H1 (cell line): ENCODE data around the gene SKIL. TPM values are rescaled to one million over a fixed set of nuclear protein-coding genes. Genes with fewer than 3 reads are reported as not detected.

Experiments
- CTCF ChIA-PET: fragments of 300-600 bp; sonication (Branson Sonifier 250); formaldehyde crosslinking; loops from one replicate; lab custom pipeline; 2021; ENCODE audit not compliant: partially characterized antibody; lab: Charles Lee
- POLR2A ChIA-PET: fragments of 300-600 bp; sonication (Branson Sonifier 250); formaldehyde crosslinking; loops from one replicate; lab custom pipeline; 2021; ENCODE audit warnings: inconsistent platforms; ENCODE audit not compliant: partially characterized antibody; lab: Charles Lee
- DNase-seq, 2 experiments: peaks; one replicate each; pipeline versions ENCODE4 v3.0.0 to v3.0.0-alpha.2; 2010 to 2022; ENCODE audit warnings: low spot score in 2 of 2, low read depth in 1 of 2, mixed read lengths in 1 of 2
- FAIRE-seq: peaks from 2 replicates; lab custom pipeline; 2011; peaks lifted over from hg19 to GRCh38; lab: Jason Lieb, UNC
- H2AFZ ChIP-seq: 2 replicates; pipeline ENCODE4 v1.8.1; 2012; ENCODE audit warnings: low read length, inconsistent platforms
- H2AK5ac ChIP-seq: 2 replicates; pipeline ENCODE4 v1.6.1; 2013; ENCODE audit warnings: low read depth, low read length
- H2BK120ac ChIP-seq: replicated peaks from 2 replicates; pipeline ENCODE3; 2013; ENCODE audit warnings: low read depth, low read length, inconsistent platforms
- H2BK12ac ChIP-seq: 2 replicates; pipeline ENCODE4 v1.6.1; 2013; ENCODE audit warnings: low read depth, low read length
- H2BK15ac ChIP-seq: 2 replicates; pipeline ENCODE4 v1.6.1; 2013; ENCODE audit warnings: low read length
- H2BK20ac ChIP-seq: 2 replicates; pipeline ENCODE4 v1.6.1; 2013; ENCODE audit warnings: low read length
- H2BK5ac ChIP-seq: 2 replicates; pipeline ENCODE4 v1.6.1; 2013; ENCODE audit warnings: low read depth, low read length
- H3K14ac ChIP-seq: 2 replicates; pipeline ENCODE4 v1.6.1; 2013; ENCODE audit warnings: inconsistent platforms; ENCODE audit not compliant: insufficient read length
- H3K18ac ChIP-seq: 2 replicates; pipeline ENCODE4 v1.6.1; 2013; ENCODE audit warnings: low read length; ENCODE audit errors: extremely low read depth
- H3K23ac ChIP-seq: 2 replicates; pipeline ENCODE4 v1.6.1; 2013; ENCODE audit warnings: inconsistent platforms; ENCODE audit not compliant: insufficient read length
- H3K23me2 ChIP-seq: 2 replicates; pipeline ENCODE4 v1.6.1; 2013; ENCODE audit warnings: low read depth, low read length
- H3K27ac ChIP-seq: 2 replicates; pipeline ENCODE4 v1.6.1; 2011; ENCODE audit warnings: low read depth, low read length, inconsistent platforms
- H3K27me3 ChIP-seq, 4 experiments: replicated peaks in 1 of 4; 1 replicate in 1 of 4; 2 replicates in 3 of 4; pipeline versions ENCODE4 v1.6.1 to v1.8.1; 2011 to 2013; ENCODE audit warnings: low read length in 3 of 4, mild to moderate bottlenecking in 3 of 4, inconsistent platforms in 2 of 4, mixed read lengths in 2 of 4, moderate library complexity in 1 of 4; ENCODE audit not compliant: control insufficient read depth in 3 of 4, insufficient read depth in 3 of 4; ENCODE audit errors: extremely low read depth in 1 of 4
- H3K36me3 ChIP-seq, 4 experiments: 2 replicates each; pipeline versions ENCODE4 v1.6.1 to v1.8.1; 2011 to 2013; ENCODE audit warnings: mild to moderate bottlenecking in 4 of 4, low read length in 3 of 4, moderate library complexity in 2 of 4, control low read depth in 1 of 4, inconsistent platforms in 1 of 4; ENCODE audit not compliant: insufficient read depth in 4 of 4, control insufficient read depth in 2 of 4
- H3K4ac ChIP-seq: replicated peaks from 2 replicates; pipeline ENCODE3; 2013; ENCODE audit warnings: low read length, low read depth, mixed read lengths, inconsistent platforms; ENCODE audit not compliant: insufficient read length
- H3K4me1 ChIP-seq, 4 experiments: replicated peaks in 1 of 4; 1 replicate in 1 of 4; 2 replicates in 3 of 4; pipeline versions ENCODE4 v1.6.1 to v1.8.1; 2011 to 2013; ENCODE audit warnings: low read length in 3 of 4, inconsistent platforms in 2 of 4, mixed read lengths in 1 of 4; ENCODE audit not compliant: insufficient read depth in 4 of 4, control insufficient read depth in 3 of 4
- H3K4me2 ChIP-seq, 2 experiments: 2 replicates each; pipeline versions ENCODE4 v1.6.1 to v1.8.1; 2011 to 2013; ENCODE audit warnings: low read depth in 2 of 2, low read length in 2 of 2, control low read depth in 1 of 2, inconsistent platforms in 1 of 2, mild to moderate bottlenecking in 1 of 2; ENCODE audit not compliant: insufficient read depth in 1 of 2
- H3K4me3 ChIP-seq, 4 experiments: fragments of 200-600, 300-600 bp in 1 of 4; sonication (generic), shearing (Covaris generic), sonication (Bioruptor Twin) in 1 of 4; 2 replicates each; pipeline versions ENCODE4 v1.5.1 to v1.8.1; 2011 to 2016; ENCODE audit warnings: low read length in 4 of 4, low read depth in 3 of 4, control low read depth in 2 of 4, inconsistent platforms in 2 of 4, mild to moderate bottlenecking in 2 of 4, mixed read lengths in 1 of 4, moderate library complexity in 1 of 4; ENCODE audit not compliant: insufficient read depth in 2 of 4; ENCODE audit errors: extremely low read depth in 1 of 4
- H3K56ac ChIP-seq: replicated peaks from 2 replicates; pipeline ENCODE3; 2013; ENCODE audit warnings: low read depth, mild to moderate bottlenecking, mixed read lengths, low read length, inconsistent platforms; ENCODE audit not compliant: insufficient read length
- H3K79me1 ChIP-seq: 2 replicates; pipeline ENCODE4 v1.6.1; 2013; ENCODE audit warnings: low read depth, low read length, control low read depth
- H3K79me2 ChIP-seq, 2 experiments: 2 replicates each; pipeline versions ENCODE4 v1.6.1 to v1.8.1; 2012 to 2013; ENCODE audit warnings: low read length in 2 of 2, mild to moderate bottlenecking in 2 of 2, inconsistent platforms in 1 of 2; ENCODE audit not compliant: insufficient read depth in 2 of 2, control insufficient read depth in 1 of 2
- H3K9ac ChIP-seq, 4 experiments: replicated peaks in 1 of 4; 1 replicate in 1 of 4; 2 replicates in 3 of 4; pipeline versions ENCODE4 v1.6.1 to v1.8.1; 2011 to 2013; ENCODE audit warnings: low read depth in 3 of 4, low read length in 3 of 4, control low read depth in 2 of 4, mild to moderate bottlenecking in 2 of 4, moderate library complexity in 2 of 4, inconsistent platforms in 1 of 4; ENCODE audit errors: extremely low read depth in 1 of 4
- H3K9me3 ChIP-seq, 2 experiments: 2 replicates each; pipeline versions ENCODE4 v1.6.1 to v1.8.1; 2012 to 2013; ENCODE audit warnings: mild to moderate bottlenecking in 2 of 2, moderate library complexity in 2 of 2, control low read depth in 1 of 2, inconsistent platforms in 1 of 2, low read depth in 1 of 2, low read length in 1 of 2, mixed read lengths in 1 of 2; ENCODE audit not compliant: insufficient read depth in 2 of 2
- H4K20me1 ChIP-seq, 2 experiments: replicated peaks in 1 of 2; 2 replicates each; pipeline versions ENCODE3 to v1.8.1; 2011 to 2013; ENCODE audit warnings: inconsistent platforms in 2 of 2, low read length in 2 of 2, mild to moderate bottlenecking in 1 of 2; ENCODE audit not compliant: insufficient read depth in 2 of 2, control insufficient read depth in 1 of 2
- H4K5ac ChIP-seq: 2 replicates; pipeline ENCODE4 v1.6.1; 2013; ENCODE audit warnings: low read length, low read depth, mixed read lengths, inconsistent platforms; ENCODE audit not compliant: insufficient read length
- H4K8ac ChIP-seq: 2 replicates; pipeline ENCODE4 v1.8.0; 2013; ENCODE audit warnings: mild to moderate bottlenecking, moderate library complexity, low read length, inconsistent platforms; ENCODE audit not compliant: insufficient read depth; ENCODE audit errors: extremely low read depth
- H4K91ac ChIP-seq: replicated peaks from 2 replicates; pipeline ENCODE3; 2013; ENCODE audit warnings: low read length, mixed read lengths, inconsistent platforms; ENCODE audit not compliant: insufficient read length
- EP300 ChIP-seq, 2 experiments: IDR thresholded peaks; 1 replicate in 1 of 2; 2 replicates in 1 of 2; pipeline ENCODE4 v1.6.1; 2011 to 2012; ENCODE audit warnings: low read depth in 2 of 2, low read length in 2 of 2, mild to moderate bottlenecking in 2 of 2, borderline replicate concordance in 1 of 2, inconsistent platforms in 1 of 2, moderate library complexity in 1 of 2
- RAD21 ChIP-seq, 2 experiments: IDR thresholded peaks in 1 of 2; conservative IDR thresholded peaks in 1 of 2; 2 replicates each; pipeline ENCODE4 v1.6.1; 2011; ENCODE audit warnings: low read depth in 2 of 2, low read length in 2 of 2, improper control_type of control experiment in 1 of 2, inconsistent platforms in 1 of 2, mild to moderate bottlenecking in 1 of 2, moderate library complexity in 1 of 2
- SP4 ChIP-seq: IDR thresholded peaks from 2 replicates; pipeline ENCODE4 v1.6.1; 2012; ENCODE audit warnings: low read length, inconsistent platforms
- WGBS, 2 experiments: shearing (Covaris generic) in 1 of 2; methylation state at CpG; one replicate each; pipeline versions ENCODE4 v1.1.6 to v1.1.7; 2013 to 2015; ENCODE audit warnings: low lambda C conversion rate in 2 of 2, mixed read lengths in 2 of 2, inconsistent platforms in 1 of 2, low coverage in 1 of 2, missing lambda C conversion rate in 1 of 2; ENCODE audit not compliant: insufficient replicate concordance in 2 of 2, insufficient coverage in 1 of 2, insufficient read length in 1 of 2; ENCODE audit errors: extremely low coverage in 1 of 2, missing lambda C conversion rate in 1 of 2; 5-methylcytosine and 5-hydroxymethylcytosine counted together
- polyA plus RNA-seq, 7 experiments: library from polyadenylated mRNA; depleted of rRNA in 3 of 7; stranded (reverse) in 5 of 7; unstranded in 2 of 7; fragments of >200 nt in 5 of 7; fragments of 200-250 nt in 2 of 7; gene quantifications; 1 replicate in 5 of 7; 2 replicates in 1 of 7; 4 replicates in 1 of 7; pipeline versions ENCODE4 v1.2.1 to v1.2.3, GENCODE V29; 2011 to 2013; ENCODE audit warnings: missing spikeins in 2 of 7, mixed read lengths in 2 of 7
- total RNA-seq: library from RNA; stranded (reverse); fragmentation: NEBNext Ultra II Directional; extraction: Animal tissue kit (Norgen Biotek cat#: 25700); gene quantifications from 2 replicates; pipeline ENCODE4 v1.2.1, GENCODE V29; 2021
- TF ChIP-seq, protein P1 (sequence below), 3 experiments: IDR thresholded peaks; 1 replicate in 2 of 3; 2 replicates in 1 of 3; pipeline versions ENCODE4 v1.5.1 to v1.6.1; 2011; ENCODE audit warnings: low read length in 3 of 3, mild to moderate bottlenecking in 3 of 3, inconsistent platforms in 2 of 3, low read depth in 1 of 3, moderate library complexity in 1 of 3; ENCODE audit not compliant: insufficient read depth in 1 of 3; ENCODE audit errors: control extremely low read depth in 1 of 3
- TF ChIP-seq, protein P2 (sequence below): IDR thresholded peaks from 2 replicates; pipeline ENCODE4 v1.6.1; 2012; ENCODE audit warnings: low read length, inconsistent platforms

Gene SKIL
- total and polyA plus RNA-seq, 2 of the 8 experiments (the other 6 are each of a cell fraction or from before 2014, with no cell fraction given), result 13.2 to 277 TPM

DNA sequence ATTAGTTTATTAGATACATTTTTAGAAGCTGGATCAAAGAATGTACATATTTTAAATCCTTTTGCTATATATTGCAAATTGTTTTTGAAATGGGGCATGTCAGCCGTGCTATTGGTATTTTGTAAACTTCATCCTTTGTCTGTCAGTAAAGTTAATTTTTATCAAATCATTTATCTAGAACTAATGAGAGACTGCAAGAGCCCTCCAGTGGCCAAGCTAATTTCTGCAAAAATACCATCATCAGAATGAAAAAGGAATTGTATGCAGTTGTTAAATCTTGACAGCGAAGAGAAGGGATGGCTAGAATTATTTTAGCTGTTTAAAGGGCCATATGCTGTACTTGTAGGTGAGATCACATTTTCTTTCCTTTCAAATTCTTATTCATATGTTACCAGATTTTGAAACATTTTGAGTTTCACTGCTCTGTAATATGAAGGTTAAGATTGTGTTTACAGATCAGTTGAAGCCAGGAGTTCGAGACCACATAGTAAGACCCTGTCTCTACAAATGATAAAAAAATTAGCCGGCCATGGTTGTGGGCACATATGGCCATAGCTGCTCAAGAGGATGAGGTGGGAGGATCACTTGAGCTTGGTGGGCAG lies 53.0 kb downstream of the SKIL start:
- Histone ChIP-seq H4K20me1 (no peaks in the 10 kb centered on the region), H3K23me2 (no peaks in the 10 kb centered on the region), H3K23ac (no peak overlapping the region), H2AFZ (no peak overlapping the region), H3K4me2 (no peak overlapping the region), H3K18ac (no peak overlapping the region), H3K9me3 (no peaks in the 10 kb centered on the region), H2BK15ac (no peak overlapping the region), H3K36me3 (no peaks in the 10 kb centered on the region), H3K56ac (no peak overlapping the region), H3K4me3 (no peak overlapping the region), H4K5ac (no peak overlapping the region), H3K79me1 (no peaks in the 10 kb centered on the region), H4K8ac (no peak overlapping the region), H2BK20ac (no peak overlapping the region), H2AK5ac (no peak overlapping the region), H3K4ac (no peak overlapping the region), H2BK5ac (no peak overlapping the region), H3K9ac (no peak overlapping the region), H3K27me3 (no peaks in the 10 kb centered on the region), H2BK12ac (no peak overlapping the region; the same call in 1 of the 2 replicates), H2BK120ac (no peak overlapping the region), H3K79me2 (no peaks in the 10 kb centered on the region), H4K91ac (no peak overlapping the region), H3K14ac (no peak overlapping the region), H3K27ac (no peak overlapping the region), H3K4me1 (peaks cover 0 to 3% (median 0%) of the 10 kb centered on the region in 4 experiments; a peak in 2 of 7 replicates)
- ChIA-PET POLR2A (no interaction called here), CTCF (interaction anchor here (0.6 to 10.6 kb wide), 36 partner anchors 10 to 813 kb away, joined by 3 to 273 read pairs (median 4); no protein-coding TSS in a partner anchor)
- WGBS, 2 experiments, result 91% methylated on average over 4 of the region's 4 CpGs; no CpG with 5 or more reads in 1 of the 2 experiments
- no peak for FAIRE-seq
- no peak for DNase-seq
- TF ChIP-seq RAD21 (IDR thresholded peaks at IDR 0.05 in 1 of 2, conservative IDR thresholded peaks at IDR 0.05 in 1 of 2; ENCODE audit: low read depth in 2 of 2, low read length in 2 of 2) (peak; percentile 48 to 51; a peak in 3 of 4 replicates), SP4 (no peak), EP300 (IDR thresholded peaks at IDR 0.05; ENCODE audit: borderline replicate concordance in 1 of 2, low read depth in 2 of 2, low read length in 2 of 2) (no peak)
- TF ChIP-seq, protein P1, sequence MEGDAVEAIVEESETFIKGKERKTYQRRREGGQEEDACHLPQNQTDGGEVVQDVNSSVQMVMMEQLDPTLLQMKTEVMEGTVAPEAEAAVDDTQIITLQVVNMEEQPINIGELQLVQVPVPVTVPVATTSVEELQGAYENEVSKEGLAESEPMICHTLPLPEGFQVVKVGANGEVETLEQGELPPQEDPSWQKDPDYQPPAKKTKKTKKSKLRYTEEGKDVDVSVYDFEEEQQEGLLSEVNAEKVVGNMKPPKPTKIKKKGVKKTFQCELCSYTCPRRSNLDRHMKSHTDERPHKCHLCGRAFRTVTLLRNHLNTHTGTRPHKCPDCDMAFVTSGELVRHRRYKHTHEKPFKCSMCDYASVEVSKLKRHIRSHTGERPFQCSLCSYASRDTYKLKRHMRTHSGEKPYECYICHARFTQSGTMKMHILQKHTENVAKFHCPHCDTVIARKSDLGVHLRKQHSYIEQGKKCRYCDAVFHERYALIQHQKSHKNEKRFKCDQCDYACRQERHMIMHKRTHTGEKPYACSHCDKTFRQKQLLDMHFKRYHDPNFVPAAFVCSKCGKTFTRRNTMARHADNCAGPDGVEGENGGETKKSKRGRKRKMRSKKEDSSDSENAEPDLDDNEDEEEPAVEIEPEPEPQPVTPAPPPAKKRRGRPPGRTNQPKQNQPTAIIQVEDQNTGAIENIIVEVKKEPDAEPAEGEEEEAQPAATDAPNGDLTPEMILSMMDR (IDR thresholded peaks at IDR 0.05; ENCODE audit: control extremely low read depth in 1 of 3, insufficient read depth in 1 of 3, low read depth in 1 of 3, low read length in 3 of 3), result peak in 2 of 3 experiments; percentile 20 to 31; a peak in 2 of 4 replicates
- TF ChIP-seq, protein P2, sequence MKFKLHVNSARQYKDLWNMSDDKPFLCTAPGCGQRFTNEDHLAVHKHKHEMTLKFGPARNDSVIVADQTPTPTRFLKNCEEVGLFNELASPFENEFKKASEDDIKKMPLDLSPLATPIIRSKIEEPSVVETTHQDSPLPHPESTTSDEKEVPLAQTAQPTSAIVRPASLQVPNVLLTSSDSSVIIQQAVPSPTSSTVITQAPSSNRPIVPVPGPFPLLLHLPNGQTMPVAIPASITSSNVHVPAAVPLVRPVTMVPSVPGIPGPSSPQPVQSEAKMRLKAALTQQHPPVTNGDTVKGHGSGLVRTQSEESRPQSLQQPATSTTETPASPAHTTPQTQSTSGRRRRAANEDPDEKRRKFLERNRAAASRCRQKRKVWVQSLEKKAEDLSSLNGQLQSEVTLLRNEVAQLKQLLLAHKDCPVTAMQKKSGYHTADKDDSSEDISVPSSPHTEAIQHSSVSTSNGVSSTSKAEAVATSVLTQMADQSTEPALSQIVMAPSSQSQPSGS, result no peak
